ENCODE measurements around the gene TCF4.

The TCF4 gene

DNA sequence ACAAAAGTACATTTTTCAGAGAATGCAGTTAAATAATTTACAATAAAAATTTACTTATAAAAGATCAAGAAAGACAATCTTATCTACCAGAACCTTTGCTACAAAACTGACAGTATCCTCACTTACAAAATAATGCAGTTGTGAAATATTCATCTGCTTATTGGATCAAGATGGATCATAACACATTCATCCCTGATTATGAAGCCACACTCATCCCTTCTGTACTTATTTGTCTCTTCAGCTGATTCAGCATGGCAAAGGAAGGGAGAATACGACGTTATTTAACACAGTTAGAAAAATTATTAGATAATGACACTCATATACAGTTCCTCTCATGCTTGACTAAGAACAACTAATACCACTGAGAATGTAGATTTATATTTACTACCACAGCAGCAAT, 46.4 kb downstream of the TCF4 start:
- no peak overlapping the region for H3K4me3 ChIP-seq (replicated peaks; ENCODE audit: low read depth, low read length)
- TF ChIP-seq, protein P1, sequence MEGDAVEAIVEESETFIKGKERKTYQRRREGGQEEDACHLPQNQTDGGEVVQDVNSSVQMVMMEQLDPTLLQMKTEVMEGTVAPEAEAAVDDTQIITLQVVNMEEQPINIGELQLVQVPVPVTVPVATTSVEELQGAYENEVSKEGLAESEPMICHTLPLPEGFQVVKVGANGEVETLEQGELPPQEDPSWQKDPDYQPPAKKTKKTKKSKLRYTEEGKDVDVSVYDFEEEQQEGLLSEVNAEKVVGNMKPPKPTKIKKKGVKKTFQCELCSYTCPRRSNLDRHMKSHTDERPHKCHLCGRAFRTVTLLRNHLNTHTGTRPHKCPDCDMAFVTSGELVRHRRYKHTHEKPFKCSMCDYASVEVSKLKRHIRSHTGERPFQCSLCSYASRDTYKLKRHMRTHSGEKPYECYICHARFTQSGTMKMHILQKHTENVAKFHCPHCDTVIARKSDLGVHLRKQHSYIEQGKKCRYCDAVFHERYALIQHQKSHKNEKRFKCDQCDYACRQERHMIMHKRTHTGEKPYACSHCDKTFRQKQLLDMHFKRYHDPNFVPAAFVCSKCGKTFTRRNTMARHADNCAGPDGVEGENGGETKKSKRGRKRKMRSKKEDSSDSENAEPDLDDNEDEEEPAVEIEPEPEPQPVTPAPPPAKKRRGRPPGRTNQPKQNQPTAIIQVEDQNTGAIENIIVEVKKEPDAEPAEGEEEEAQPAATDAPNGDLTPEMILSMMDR (IDR thresholded peaks at IDR 0.05; ENCODE audit: low read depth, low read length, missing control alignments) = no peak
- no peak for DNase-seq (ENCODE audit: extremely low read depth, low read depth)

DNA sequence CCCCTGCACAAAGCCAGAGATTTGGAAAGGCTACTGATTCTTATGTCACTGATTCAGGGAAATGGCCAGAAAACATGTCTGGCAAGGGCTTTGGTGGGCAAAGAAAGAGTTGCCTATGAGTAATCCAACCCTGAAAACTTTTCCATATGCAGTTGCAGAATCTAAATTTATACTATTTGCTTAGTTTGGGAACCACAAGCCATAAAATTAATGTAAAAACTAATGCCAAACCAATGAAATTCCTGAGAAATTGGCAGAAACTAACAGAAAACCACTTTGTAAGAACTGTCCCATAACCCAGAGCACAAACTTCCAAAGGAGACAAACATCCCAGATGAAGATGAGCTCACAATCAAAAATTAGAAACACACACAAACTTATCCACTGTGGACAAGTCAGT, 48.8 kb downstream of the TCF4 start:
- no peak for DNase-seq (ENCODE audit: extremely low read depth, low read depth)
- TF ChIP-seq, protein P1 (IDR thresholded peaks at IDR 0.05; ENCODE audit: low read depth, low read length, missing control alignments) = no peak
- H3K4me3 ChIP-seq (replicated peaks; ENCODE audit: low read depth, low read length) = no peak overlapping the region

DNA sequence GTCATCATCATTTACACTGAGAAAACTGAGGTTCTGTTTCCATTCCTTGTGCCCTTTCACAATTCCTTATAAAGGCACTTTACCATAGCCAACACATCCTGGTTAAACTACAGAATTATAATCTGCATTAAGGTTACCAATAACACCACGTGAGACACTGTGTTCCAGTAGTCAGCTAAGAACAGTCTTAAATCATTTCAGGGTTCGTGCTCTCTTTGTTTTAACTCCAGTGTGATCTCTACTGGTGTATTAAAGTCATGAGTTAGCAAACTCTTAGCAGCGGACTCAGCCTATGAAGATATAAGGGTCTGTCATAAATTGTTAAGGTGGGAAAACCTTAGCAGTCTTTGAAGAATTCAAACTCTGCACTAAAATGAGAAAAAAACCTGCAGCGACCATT, 53.0 kb downstream of the TCF4 start:
- no peak overlapping the region for H3K4me3 ChIP-seq (replicated peaks; ENCODE audit: low read depth, low read length)
- TF ChIP-seq, protein P1 (IDR thresholded peaks at IDR 0.05; ENCODE audit: low read depth, low read length, missing control alignments) = no peak
- DNase-seq (ENCODE audit: extremely low read depth, low read depth) = no peak

GRCh38 chr18:55534547-55534946, 53.4 kb downstream of the TCF4 start:
- DNase-seq (ENCODE audit: extremely low read depth, low read depth) = no peak
- TF ChIP-seq, protein P1 (IDR thresholded peaks at IDR 0.05; ENCODE audit: low read depth, low read length, missing control alignments) = no peak
- H3K4me3 ChIP-seq (replicated peaks; ENCODE audit: low read depth, low read length) = no peak overlapping the region

DNA sequence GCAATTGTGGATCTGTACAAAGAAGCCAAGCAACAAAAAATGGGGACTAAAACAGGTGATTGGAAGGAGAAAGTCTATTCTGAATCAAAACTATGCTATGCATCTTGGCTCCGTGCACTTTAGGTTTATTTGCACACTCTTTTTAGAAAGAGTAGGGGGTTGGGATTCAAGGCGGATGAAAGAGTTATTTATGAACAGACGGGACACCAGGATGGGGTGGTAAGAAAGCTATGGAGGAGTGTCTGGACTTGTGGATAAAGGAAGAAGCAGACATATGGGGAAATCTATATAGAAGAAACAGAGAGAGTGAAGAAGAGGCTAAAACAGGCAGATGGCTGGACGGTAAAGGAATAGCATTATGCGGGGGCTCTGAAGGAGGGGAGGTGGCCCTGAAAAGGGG, 57.8 kb downstream of the TCF4 start:
- TF ChIP-seq, protein P1 (IDR thresholded peaks at IDR 0.05; ENCODE audit: low read depth, low read length, missing control alignments) = no peak
- no peak overlapping the region for H3K4me3 ChIP-seq (replicated peaks; ENCODE audit: low read depth, low read length)
- no peak for DNase-seq (ENCODE audit: extremely low read depth, low read depth)

GRCh38 chr18:55529581-55529980, 58.4 kb downstream of the TCF4 start:
- TF ChIP-seq, protein P1 (IDR thresholded peaks at IDR 0.05; ENCODE audit: low read depth, low read length, missing control alignments) = no peak
- no peak overlapping the region for H3K4me3 ChIP-seq (replicated peaks; ENCODE audit: low read depth, low read length)
- no peak for DNase-seq (ENCODE audit: extremely low read depth, low read depth)

GRCh38 chr18:55525845-55526244, 62.1 kb downstream of the TCF4 start:
- H3K4me3 ChIP-seq (replicated peaks; ENCODE audit: low read depth, low read length) = no peak overlapping the region
- no peak for DNase-seq (ENCODE audit: extremely low read depth, low read depth)
- TF ChIP-seq, protein P1 (IDR thresholded peaks at IDR 0.05; ENCODE audit: low read depth, low read length, missing control alignments) = no peak
